ENCODE data around the gene ST8SIA3.
A peak's percentile ranks its signal among the peaks of the same experiment; 100 is the strongest.

The ST8SIA3 gene

DNA sequence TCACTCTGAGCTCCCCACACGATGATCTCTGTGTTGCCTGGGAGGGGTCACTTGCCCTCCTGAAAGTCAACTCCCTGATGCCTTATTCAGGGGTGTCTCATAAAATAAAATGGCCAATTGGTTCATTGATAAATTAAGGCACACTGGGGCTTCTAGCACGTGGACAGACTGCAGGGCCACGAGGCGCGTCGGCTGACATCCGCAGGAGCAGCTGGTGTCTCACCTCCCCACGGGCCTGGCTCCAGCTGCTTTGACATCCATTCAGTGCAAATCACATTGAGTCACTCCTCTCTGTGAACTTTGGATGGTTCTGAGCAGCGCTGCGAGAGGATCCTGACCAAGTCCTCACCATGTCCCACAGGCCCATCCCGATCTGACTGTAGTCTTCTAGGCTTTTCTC, 4.6 kb upstream of the ST8SIA3 start:
- TF ChIP-seq FOXP2 (optimal IDR thresholded peaks at IDR 0.05; ENCODE audit: borderline replicate concordance, extremely low read depth, extremely low read length, insufficient read depth): no peak

DNA sequence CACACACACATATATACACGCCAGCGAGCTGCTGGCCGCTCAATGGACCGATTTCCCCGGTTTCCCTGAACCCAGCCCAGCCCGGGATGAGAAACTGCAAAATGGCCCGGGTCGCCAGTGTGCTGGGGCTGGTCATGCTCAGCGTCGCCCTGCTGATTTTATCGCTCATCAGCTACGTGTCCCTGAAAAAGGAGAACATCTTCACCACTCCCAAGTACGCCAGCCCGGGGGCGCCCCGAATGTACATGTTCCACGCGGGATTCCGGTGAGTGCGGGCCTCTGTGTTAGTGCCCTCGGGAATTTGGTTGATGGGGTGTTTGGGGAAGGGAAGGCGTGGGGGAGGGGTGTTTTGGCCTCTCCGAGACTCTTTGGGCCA, 392 bp downstream of the ST8SIA3 start:
- no peak for TF ChIP-seq FOXP2 (optimal IDR thresholded peaks at IDR 0.05; ENCODE audit: borderline replicate concordance, extremely low read depth, extremely low read length, insufficient read depth)
- TF ChIP-seq TAF1 (IDR thresholded peaks at IDR 0.05; ENCODE audit: borderline replicate concordance, insufficient read depth, low read length): no peak
- no peak for TF ChIP-seq POLR2AphosphoS5 (IDR thresholded peaks at IDR 0.05; ENCODE audit: low read depth, low read length)

DNA sequence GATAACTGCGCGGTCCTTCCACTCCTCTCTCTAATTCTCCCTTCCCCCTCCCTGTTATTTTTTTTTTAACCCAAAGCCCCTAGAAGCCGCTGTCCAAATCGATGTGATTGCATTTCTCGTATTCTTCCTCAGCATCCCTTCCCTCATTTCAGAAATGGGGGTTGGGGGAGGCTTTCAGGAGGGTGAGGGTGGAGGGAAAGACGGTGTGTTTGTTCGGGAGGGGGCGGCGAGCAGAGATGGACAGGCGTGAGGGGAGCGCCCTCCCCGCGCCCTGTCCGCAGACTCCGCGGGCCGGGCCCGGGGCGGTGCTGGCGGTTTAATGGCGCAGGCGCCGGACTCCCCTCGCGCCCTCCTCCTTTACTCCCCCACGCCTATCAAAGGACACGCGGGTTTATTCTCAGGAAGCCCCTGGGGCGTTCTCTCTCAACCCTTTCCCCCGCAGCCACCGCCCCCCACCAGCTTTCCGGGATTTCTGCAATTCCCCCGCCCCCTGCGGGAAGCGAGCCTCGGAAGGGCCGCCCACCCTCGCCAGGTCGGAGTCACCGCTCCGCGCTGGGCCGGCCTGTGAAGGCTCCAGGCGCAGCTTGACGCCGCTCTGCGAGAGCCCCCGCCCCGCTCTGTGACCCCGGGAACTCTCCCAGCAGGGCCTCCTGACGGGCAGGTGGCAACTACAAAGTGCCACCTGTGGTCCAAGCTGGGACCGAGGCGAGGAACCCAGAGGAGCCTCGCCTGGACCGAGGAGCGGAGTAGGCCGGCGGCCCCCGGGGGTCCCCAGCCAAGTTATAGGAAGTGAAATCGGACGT, 981 bp downstream of the ST8SIA3 start:
- TF ChIP-seq, protein P1, sequence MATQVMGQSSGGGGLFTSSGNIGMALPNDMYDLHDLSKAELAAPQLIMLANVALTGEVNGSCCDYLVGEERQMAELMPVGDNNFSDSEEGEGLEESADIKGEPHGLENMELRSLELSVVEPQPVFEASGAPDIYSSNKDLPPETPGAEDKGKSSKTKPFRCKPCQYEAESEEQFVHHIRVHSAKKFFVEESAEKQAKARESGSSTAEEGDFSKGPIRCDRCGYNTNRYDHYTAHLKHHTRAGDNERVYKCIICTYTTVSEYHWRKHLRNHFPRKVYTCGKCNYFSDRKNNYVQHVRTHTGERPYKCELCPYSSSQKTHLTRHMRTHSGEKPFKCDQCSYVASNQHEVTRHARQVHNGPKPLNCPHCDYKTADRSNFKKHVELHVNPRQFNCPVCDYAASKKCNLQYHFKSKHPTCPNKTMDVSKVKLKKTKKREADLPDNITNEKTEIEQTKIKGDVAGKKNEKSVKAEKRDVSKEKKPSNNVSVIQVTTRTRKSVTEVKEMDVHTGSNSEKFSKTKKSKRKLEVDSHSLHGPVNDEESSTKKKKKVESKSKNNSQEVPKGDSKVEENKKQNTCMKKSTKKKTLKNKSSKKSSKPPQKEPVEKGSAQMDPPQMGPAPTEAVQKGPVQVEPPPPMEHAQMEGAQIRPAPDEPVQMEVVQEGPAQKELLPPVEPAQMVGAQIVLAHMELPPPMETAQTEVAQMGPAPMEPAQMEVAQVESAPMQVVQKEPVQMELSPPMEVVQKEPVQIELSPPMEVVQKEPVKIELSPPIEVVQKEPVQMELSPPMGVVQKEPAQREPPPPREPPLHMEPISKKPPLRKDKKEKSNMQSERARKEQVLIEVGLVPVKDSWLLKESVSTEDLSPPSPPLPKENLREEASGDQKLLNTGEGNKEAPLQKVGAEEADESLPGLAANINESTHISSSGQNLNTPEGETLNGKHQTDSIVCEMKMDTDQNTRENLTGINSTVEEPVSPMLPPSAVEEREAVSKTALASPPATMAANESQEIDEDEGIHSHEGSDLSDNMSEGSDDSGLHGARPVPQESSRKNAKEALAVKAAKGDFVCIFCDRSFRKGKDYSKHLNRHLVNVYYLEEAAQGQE (IDR thresholded peaks at IDR 0.05; ENCODE audit: insufficient read depth in 1 of 2, low read depth in 2 of 2, low read length in 2 of 2): no peak; a peak in 1 of 4 replicates
- TF ChIP-seq FOXP2 (optimal IDR thresholded peaks at IDR 0.05; ENCODE audit: borderline replicate concordance, extremely low read depth, extremely low read length, insufficient read depth) (no peak), TAF1 (IDR thresholded peaks at IDR 0.05; ENCODE audit: borderline replicate concordance, insufficient read depth, low read length) (no peak), POLR2AphosphoS5 (IDR thresholded peaks at IDR 0.05; ENCODE audit: low read depth, low read length) (no peak), SIN3A (IDR thresholded peaks at IDR 0.05; ENCODE audit: borderline replicate concordance, insufficient read depth, low read length) (no peak)

DNA sequence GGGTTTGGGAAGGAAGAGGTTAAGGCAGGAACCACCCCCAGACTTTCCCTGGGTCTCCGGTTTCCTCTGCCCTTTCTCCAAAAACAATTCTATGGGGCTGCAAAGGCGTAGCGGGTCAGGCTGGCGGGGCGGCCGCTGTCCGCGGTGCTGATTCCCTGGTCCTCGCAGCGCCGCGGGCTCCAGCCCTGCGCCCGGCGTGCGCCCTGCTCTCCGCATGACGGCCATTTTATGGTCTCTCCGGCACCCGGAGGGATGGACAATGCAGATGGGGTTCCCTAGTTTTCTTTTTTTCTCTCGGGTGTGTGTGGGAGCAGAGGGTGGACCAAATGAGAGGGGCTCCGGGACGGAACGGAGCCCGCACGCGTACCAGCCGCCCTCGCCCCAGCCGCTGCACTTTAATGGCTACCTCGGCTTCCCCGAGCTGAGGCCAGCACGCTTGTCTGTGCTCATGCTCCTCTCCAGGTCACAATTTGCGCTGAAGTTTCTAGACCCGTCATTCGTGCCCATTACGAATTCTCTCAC, 1.6 kb downstream of the ST8SIA3 start:
- TF ChIP-seq TAF1 (IDR thresholded peaks at IDR 0.05; ENCODE audit: borderline replicate concordance, insufficient read depth, low read length): no peak
- no peak for TF ChIP-seq POLR2AphosphoS5 (IDR thresholded peaks at IDR 0.05; ENCODE audit: low read depth, low read length)
- no peak for TF ChIP-seq FOXP2 (optimal IDR thresholded peaks at IDR 0.05; ENCODE audit: borderline replicate concordance, extremely low read depth, extremely low read length, insufficient read depth)
- TF ChIP-seq, protein P1 (IDR thresholded peaks at IDR 0.05; ENCODE audit: insufficient read depth in 1 of 2, low read depth in 2 of 2, low read length in 2 of 2): peak; percentile 92 to 99
- TF ChIP-seq SIN3A (IDR thresholded peaks at IDR 0.05; ENCODE audit: borderline replicate concordance, insufficient read depth, low read length): peak; percentile 36; the same call in 1 of the 2 replicates

DNA sequence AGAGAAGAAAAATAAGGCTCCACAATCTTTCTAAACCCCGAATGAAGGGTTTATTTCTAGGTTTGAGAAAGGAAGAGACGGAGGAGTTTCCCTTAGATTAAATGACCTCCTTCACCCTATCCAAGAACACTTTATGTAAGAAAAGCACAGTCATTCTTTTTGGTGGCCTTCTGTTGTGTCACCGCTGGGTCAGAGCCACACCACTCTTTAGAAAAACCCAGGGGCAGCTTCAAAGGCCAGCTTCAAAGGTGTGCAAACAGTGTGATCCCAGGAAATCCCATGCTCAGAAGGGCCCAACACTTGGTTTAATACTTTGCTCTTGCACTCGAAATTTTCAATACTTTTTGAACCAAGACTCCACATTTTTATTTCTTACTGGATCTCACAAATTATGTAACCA, 7.1 kb downstream of the ST8SIA3 start:
- TF ChIP-seq SIN3A (IDR thresholded peaks at IDR 0.05; ENCODE audit: borderline replicate concordance, insufficient read depth, low read length) (no peak), POLR2AphosphoS5 (IDR thresholded peaks at IDR 0.05; ENCODE audit: low read depth, low read length) (no peak), TAF1 (IDR thresholded peaks at IDR 0.05; ENCODE audit: borderline replicate concordance, insufficient read depth, low read length) (no peak), FOXP2 (optimal IDR thresholded peaks at IDR 0.05; ENCODE audit: borderline replicate concordance, extremely low read depth, extremely low read length, insufficient read depth) (no peak)
- TF ChIP-seq, protein P1 (IDR thresholded peaks at IDR 0.05; ENCODE audit: insufficient read depth in 1 of 2, low read depth in 2 of 2, low read length in 2 of 2): no peak

DNA sequence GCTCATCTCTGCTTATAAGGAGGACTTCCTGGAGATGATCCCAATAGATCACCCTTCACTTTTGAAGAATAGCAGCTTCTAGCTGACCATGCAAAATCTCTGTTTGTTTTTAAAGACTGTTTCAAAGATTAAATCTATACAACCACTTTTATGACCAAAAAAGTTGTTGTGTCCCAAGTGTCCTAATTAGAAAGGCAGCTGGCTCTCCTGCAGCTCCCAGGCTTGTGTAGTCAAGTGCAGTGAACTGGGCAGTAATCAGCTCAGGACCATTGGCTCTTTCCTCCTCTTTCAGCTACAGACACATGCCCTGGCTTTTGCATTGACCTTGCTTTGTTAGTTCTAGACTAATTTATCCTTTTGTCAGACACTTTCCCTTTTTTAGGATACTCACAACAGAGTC, 10.4 kb downstream of the ST8SIA3 start:
- no peak for TF ChIP-seq TAF1 (IDR thresholded peaks at IDR 0.05; ENCODE audit: borderline replicate concordance, insufficient read depth, low read length)

Data from PFSK-1 (cell line).